GM12872 (cell line): ENCODE results near the gene SORCS3.

ENCODE experiments used
- CTCF ChIP-seq: IDR thresholded peaks from 3 replicates; pipeline ENCODE4 v1.5.1; 2011; ENCODE audit warnings: low read depth, mild to moderate bottlenecking, low read length, moderate library complexity; ENCODE audit not compliant: insufficient read depth

Gene SORCS3

GRCh38 chr10:104734433-104734832, 93.3 kb downstream of the SORCS3 start:
- no peak for TF ChIP-seq CTCF

GRCh38 chr10:104735036-104735756, 94.1 kb downstream of the SORCS3 start:
- TF ChIP-seq CTCF: no peak

GRCh38 chr10:104735757-104736391, 94.8 kb downstream of the SORCS3 start:
- TF ChIP-seq CTCF: no peak

GRCh38 chr10:104741127-104741526, 100.0 kb downstream of the SORCS3 start:
- TF ChIP-seq CTCF: no peak

GRCh38 chr10:104744052-104744451, 103.0 kb downstream of the SORCS3 start:
- no peak for TF ChIP-seq CTCF

- no peak for TF ChIP-seq CTCF
Observed at GRCh38 chr10:104750291-104750690, 109.2 kb downstream of the SORCS3 start.

GRCh38 chr10:104762793-104763192, 121.7 kb downstream of the SORCS3 start:
- TF ChIP-seq CTCF: no peak
